OCI-LY1 (cell line): Measurements from ENCODE around the gene JOSD2.

Experiments
- EZH2 ChIP-seq: fragments of 200-600 bp; sonication (generic), shearing (Covaris generic); IDR thresholded peaks from 2 replicates; pipeline ENCODE4 v1.8.0; 2017; ENCODE audit warnings: borderline replicate concordance, mixed run types, mild to moderate bottlenecking, antibody characterized with exemption, low read length, moderate library complexity, mixed read lengths
- TF ChIP-seq, protein P1 (sequence below): fragments of 200-600 bp; sonication (generic), shearing (Covaris generic); IDR thresholded peaks from 2 replicates; pipeline ENCODE4 v1.5.1; 2017; ENCODE audit warnings: mild to moderate bottlenecking, antibody characterized with exemption, low read length, moderate library complexity, mixed read lengths

DNA sequence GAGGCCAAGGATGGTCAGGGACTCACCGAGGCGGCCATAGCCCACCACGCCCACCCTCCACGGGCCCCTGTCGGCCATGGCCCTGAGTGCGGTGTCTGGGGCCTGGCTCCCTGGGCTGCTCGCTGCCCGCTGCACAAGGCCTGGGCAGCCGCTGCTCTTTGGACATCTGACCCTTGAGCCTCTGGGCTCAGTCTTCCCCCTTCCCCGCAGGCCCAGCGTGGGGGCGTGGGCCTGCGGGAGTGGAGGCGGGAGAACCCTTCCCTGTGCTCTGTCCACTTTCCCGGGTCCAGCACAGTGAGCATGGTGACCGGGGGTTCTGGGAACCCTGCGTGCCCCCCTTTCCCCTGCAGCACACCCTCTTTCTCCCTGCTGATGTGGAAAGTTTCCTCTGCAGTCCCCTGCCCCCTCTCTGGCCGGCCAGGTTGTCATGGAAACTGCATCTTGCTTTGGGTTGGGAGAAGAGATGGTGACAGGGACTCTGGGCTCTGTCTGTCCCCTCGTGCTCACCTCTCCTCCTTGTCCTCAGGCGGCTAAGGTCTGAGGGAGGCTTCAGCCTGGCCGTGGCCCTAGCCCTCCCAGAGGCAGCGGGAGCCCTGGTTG, 2.9 kb upstream of the JOSD2 start, which contains the start of gene ASPDH:
- TF ChIP-seq, protein P1, sequence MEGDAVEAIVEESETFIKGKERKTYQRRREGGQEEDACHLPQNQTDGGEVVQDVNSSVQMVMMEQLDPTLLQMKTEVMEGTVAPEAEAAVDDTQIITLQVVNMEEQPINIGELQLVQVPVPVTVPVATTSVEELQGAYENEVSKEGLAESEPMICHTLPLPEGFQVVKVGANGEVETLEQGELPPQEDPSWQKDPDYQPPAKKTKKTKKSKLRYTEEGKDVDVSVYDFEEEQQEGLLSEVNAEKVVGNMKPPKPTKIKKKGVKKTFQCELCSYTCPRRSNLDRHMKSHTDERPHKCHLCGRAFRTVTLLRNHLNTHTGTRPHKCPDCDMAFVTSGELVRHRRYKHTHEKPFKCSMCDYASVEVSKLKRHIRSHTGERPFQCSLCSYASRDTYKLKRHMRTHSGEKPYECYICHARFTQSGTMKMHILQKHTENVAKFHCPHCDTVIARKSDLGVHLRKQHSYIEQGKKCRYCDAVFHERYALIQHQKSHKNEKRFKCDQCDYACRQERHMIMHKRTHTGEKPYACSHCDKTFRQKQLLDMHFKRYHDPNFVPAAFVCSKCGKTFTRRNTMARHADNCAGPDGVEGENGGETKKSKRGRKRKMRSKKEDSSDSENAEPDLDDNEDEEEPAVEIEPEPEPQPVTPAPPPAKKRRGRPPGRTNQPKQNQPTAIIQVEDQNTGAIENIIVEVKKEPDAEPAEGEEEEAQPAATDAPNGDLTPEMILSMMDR: no peak
- no peak for TF ChIP-seq EZH2
